ENCODE data around the gene ADAM12.

DNA sequence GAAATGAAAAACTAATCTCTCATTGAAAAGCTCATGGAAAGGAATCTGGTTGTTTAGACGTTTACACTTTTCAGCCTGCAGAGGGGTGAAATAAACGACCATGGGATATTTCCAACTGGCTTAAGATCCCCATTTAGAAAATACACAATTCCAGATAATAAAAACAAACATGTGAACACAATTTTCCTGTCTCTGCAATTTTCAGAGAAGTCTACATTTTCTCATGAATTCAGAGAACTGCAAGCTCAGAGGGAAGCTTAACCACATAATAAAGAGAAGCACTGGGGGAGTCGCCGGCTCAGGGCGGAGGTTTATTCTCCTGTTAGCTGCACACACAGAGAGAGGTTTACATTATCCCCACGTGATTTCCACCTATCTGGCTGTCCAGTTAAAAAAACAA, 276.8 kb downstream of the ADAM12 start:
- no peak for TF ChIP-seq CTCF (IDR thresholded peaks at IDR 0.05; ENCODE audit: low read depth, low read length)
- TF ChIP-seq EZH2phosphoT487 (IDR thresholded peaks at IDR 0.05; ENCODE audit: low read depth): no peak

Data from OCI-LY3 (cell line).